ENCODE results near the gene RTF1. TPM values are rescaled to one million over a fixed set of nuclear protein-coding genes. Genes with fewer than 3 reads are reported as not detected.

RTF1 gene
- total RNA-seq, 6 donors from 2014 or later, result 22.6 to 58.1 (median 27.2) TPM

- H3K27ac ChIP-seq, result no peak overlapping the region
- H3K27me3 ChIP-seq, result no peaks in the 10 kb centered on the region
- DNase-seq, result no peak
- H3K4me3 ChIP-seq, result no peak overlapping the region
- peaks cover 10 to 31% (median 19%) of the 10 kb centered on the region in 4 donors for H3K36me3 ChIP-seq
- no peaks in the 10 kb centered on the region for H3K9me3 ChIP-seq
- peaks cover 0 to 5% (median 0%) of the 10 kb centered on the region in 4 donors for H3K4me1 ChIP-seq
- TF ChIP-seq POLR2A (IDR thresholded peaks at IDR 0.05) (no peak), EP300 (IDR thresholded peaks at IDR 0.05) (no peak), CTCF (IDR thresholded peaks at IDR 0.05) (no peak), POLR2AphosphoS5 (IDR thresholded peaks at IDR 0.05) (no peak)
- no peak for ATAC-seq (ENCODE audit: low FRiP score in 2 of 2)
- WGBS, 2 donors, result 82 to 86% methylated on average over 8 to 11 of the region's 11 CpGs
These were observed 68.2 kb downstream of the RTF1 start for GRCh38 chr15:41484937-41485625.

GRCh38 chr15:41486286-41486685, 69.4 kb downstream of the RTF1 start:
- no peaks in the 10 kb centered on the region for H3K27me3 ChIP-seq
- no peak overlapping the region for H3K27ac ChIP-seq
- H3K4me1 ChIP-seq, result peaks cover 0 to 5% (median 0%) of the 10 kb centered on the region in 4 donors
- H3K36me3 ChIP-seq, result peaks cover 0 to 19% (median 7%) of the 10 kb centered on the region in 4 donors
- WGBS, 2 donors, result 84 to 88% methylated on average over 24 to 29 of the region's 43 CpGs
- no peaks in the 10 kb centered on the region for H3K9me3 ChIP-seq
- ATAC-seq (ENCODE audit: low FRiP score in 2 of 2) (peak in 1 of 2 donors; percentile 25), DNase-seq (peak in 1 of 2 donors; percentile 81)
- H3K4me3 ChIP-seq, result no peak overlapping the region
- TF ChIP-seq POLR2A (IDR thresholded peaks at IDR 0.05) (no peak), EP300 (IDR thresholded peaks at IDR 0.05) (no peak), POLR2AphosphoS5 (IDR thresholded peaks at IDR 0.05) (no peak), CTCF (IDR thresholded peaks at IDR 0.05) (no peak)

- Histone ChIP-seq H3K9me3 (no peaks in the 10 kb centered on the region), H3K27me3 (no peaks in the 10 kb centered on the region), H3K4me3 (no peak overlapping the region), H3K36me3 (peaks cover 0 to 8% (median 0%) of the 10 kb centered on the region in 4 donors), H3K27ac (no peak overlapping the region), H3K4me1 (peaks cover 2 to 9% (median 4%) of the 10 kb centered on the region in 4 donors)
- WGBS, 2 donors, result 69 to 70% methylated on average over 9 of the region's 9 CpGs
- ATAC-seq (ENCODE audit: low FRiP score in 2 of 2) (no peak), DNase-seq (no peak)
- TF ChIP-seq EP300 (IDR thresholded peaks at IDR 0.05) (no peak), POLR2AphosphoS5 (IDR thresholded peaks at IDR 0.05) (peak in 1 of 2 donors; percentile 26)
These were observed 70.5 kb downstream of the RTF1 start for GRCh38 chr15:41487381-41487780.

DNA sequence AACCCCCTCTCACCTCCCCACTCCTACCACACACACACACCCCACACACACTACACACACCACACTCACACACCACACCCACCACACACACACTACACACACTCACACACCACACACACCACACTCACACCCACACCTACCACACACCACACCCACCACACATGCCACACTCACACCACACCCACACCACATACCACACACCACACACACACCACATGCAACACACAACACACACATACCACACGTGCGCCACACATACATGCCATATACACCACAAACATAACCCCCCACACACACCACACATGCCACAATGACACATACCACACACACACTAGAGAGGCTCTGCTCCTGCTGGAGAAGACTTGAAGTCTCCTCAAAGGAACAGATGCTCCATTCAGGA, 70.9 kb downstream of the RTF1 start:
- WGBS, 2 donors, result 75 to 94% methylated on average over 2 of the region's 2 CpGs

More for the DNA sequence above, 70.9 kb downstream of the RTF1 start:
- Histone ChIP-seq H3K27me3 (no peaks in the 10 kb centered on the region), H3K9me3 (no peaks in the 10 kb centered on the region), H3K27ac (no peak overlapping the region), H3K4me3 (no peak overlapping the region), H3K36me3 (peaks cover 0 to 4% (median 0%) of the 10 kb centered on the region in 4 donors), H3K4me1 (peaks cover 6 to 14% (median 8%) of the 10 kb centered on the region in 4 donors)
- DNase-seq (no peak), ATAC-seq (ENCODE audit: low FRiP score in 2 of 2) (peak in 1 of 2 donors; percentile 57)
- TF ChIP-seq POLR2AphosphoS5 (IDR thresholded peaks at IDR 0.05) (no peak), EP300 (IDR thresholded peaks at IDR 0.05) (no peak), CTCF (IDR thresholded peaks at IDR 0.05) (no peak), POLR2A (IDR thresholded peaks at IDR 0.05) (no peak)

All from upper lobe of left lung (tissue), 6 donors.